CD4-positive, alpha-beta T cell treated with Interleukin-17A for 1 hour (primary cell): ENCODE data around the gene FAM161B.
"Not testable (repeated sequence)": the region's sequence is repeated elsewhere in the genome, so short reads cannot be mapped to it uniquely, and the experiment has no call there.

ENCODE experiments used
- DNase-seq: peaks from one replicate; pipeline ENCODE4 v3.0.0-alpha.2; 2020

FAM161B gene, protein sequence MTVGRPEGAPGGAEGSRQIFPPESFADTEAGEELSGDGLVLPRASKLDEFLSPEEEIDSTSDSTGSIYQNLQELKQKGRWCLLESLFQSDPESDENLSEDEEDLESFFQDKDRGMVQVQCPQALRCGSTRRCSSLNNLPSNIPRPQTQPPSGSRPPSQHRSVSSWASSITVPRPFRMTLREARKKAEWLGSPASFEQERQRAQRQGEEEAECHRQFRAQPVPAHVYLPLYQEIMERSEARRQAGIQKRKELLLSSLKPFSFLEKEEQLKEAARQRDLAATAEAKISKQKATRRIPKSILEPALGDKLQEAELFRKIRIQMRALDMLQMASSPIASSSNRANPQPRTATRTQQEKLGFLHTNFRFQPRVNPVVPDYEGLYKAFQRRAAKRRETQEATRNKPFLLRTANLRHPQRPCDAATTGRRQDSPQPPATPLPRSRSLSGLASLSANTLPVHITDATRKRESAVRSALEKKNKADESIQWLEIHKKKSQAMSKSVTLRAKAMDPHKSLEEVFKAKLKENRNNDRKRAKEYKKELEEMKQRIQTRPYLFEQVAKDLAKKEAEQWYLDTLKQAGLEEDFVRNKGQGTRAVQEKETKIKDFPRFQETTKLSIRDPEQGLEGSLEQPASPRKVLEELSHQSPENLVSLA

GRCh38 chr14:73949752-73950734 is at the start of gene FAM161B, which contains the start of gene COQ6:
Gene FAM161B (minus strand): TSS chr14:73950094. CDS start chr14:73950026, 68 bp downstream.
Gene COQ6 (plus strand): TSS chr14:73950302. CDS start chr14:73950333, 31 bp downstream.
- DNase-seq, result peak; percentile 95

- no peak for DNase-seq
Measured at GRCh38 chr14:73998726-73999125, 48.8 kb upstream of the FAM161B start.

DNA sequence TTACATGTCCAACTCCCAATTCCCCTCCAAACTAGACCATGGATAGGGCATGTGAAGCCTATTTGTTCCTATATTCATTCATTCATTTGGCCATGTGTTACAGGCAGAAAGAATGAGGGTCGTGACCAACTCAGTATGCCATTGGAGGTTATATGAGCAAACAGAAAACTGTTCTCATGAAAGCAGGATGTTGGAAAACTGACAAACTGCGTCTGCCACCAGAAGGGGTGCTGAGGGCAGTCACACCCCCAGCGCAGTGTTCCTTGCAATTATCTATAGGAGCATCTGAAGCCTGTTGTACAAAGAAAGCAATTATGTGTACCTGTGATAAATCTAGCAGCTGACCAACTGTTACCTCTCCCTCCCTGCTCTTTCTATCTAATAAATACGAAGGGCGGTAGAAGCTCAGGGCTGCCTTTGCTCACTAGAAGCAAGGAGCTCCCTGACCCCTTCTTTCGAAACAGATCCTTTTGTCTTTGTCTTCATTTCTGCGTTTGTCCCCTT is 48.1 kb upstream of the FAM161B start:
- no peak for DNase-seq

DNA sequence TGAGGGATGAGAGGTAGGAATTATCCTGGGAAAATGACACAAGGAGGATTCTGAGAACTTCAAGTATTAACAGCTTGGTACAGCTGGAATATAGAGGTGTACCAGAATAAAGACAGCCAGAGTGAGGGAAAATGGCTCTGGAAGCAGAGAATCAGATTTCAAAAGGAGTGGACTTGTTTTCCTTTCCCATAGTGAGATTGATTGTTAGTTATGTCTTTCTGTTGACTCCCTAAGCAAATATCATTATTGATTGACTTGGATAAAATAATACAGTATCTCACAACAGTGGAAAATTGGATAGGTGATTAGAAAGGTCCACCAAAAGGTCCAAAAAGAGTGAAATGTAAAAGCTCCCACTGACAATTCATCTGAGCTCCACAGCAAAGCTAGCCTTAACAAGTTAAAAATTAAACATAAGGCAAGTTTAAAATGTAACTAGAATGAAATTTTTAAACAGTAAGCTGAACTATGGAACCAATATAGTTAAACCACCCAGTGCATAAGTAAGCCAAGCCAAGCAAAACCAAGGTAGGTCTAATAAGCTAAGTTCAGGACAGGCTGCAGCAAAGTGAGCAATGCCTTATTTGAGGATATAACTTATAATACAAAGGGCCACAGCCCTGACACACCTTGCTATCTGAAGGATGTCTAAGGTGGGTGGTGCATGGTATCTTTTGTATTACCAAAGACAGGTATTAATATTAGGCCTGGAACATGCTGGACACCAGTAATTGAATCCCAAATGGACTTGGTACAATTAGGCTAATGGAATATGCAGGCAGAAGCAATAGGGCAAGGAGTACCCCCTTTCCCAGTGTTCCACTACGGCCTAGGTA is 47.4 kb upstream of the FAM161B start:
- no peak for DNase-seq

GRCh38 chr14:73996731-73997107 is 46.8 kb upstream of the FAM161B start:
- DNase-seq, result no peak

DNA sequence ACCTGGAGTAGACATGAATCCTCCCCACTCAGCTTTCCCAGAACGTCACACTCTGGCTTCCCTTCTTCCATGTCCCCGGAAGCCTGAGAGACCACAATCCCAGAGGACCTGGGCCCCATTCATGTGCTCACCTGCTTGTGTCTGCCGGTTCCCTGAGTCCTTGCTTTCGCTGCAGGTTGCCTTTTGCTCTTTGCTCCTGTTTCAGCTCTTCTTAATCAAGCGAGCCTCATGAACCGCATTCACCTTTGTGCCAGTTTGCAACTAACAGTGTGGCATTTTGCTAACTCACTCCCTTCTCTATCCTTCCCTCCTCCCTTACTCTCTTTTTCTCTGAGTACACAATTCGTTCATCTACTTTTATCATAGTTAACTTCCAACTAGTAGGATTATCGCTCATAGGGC is 46.1 kb upstream of the FAM161B start:
- DNase-seq, result no peak

DNA sequence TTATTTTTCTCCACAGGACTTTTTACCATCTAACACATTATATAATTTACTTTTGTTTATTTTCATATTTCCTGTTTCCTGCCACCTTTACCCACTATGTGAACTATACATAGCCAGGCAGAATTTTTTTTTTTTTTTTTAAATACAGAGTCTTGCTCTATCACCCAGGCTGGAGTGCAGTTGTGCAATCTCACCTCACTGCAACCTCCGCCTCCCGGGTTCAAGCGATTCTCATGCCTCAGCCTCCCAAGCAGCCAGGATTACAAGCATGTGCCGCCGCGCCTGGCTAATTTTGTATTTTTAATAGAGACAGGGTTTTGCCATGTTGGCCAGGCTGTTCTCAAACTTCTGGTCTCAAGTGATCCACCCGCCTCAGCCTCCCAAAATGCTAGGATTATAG is 45.0 kb upstream of the FAM161B start:
- DNase-seq, result not testable (repeated sequence)

- no peak for DNase-seq
Measured at GRCh38 chr14:73991092-73991491, 41.2 kb upstream of the FAM161B start.

DNA sequence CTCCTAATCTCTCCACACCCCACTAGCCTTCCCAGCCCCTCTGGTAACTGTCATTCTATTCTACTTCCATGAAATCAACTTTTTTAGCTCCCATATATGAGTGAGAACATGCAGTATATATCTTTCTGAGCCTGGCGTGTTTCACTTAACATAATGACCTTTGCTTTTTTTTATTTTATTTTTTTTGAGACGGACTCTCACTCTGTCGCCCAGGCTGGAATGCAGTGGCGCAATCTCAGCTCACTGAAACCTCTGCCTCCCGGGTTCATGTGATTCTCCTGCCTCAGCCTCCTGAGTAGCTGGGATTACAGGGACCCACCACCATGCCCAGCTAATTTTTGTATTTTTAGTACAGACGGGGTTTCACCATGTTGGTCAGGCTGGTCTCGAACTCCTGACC is 38.8 kb upstream of the FAM161B start:
- DNase-seq, result not testable (repeated sequence)

- DNase-seq, result no peak
Measured at GRCh38 chr14:73988065-73988464, 38.2 kb upstream of the FAM161B start.

- DNase-seq, result no peak
Measured at GRCh38 chr14:73977896-73978295, 28.0 kb upstream of the FAM161B start.

DNA sequence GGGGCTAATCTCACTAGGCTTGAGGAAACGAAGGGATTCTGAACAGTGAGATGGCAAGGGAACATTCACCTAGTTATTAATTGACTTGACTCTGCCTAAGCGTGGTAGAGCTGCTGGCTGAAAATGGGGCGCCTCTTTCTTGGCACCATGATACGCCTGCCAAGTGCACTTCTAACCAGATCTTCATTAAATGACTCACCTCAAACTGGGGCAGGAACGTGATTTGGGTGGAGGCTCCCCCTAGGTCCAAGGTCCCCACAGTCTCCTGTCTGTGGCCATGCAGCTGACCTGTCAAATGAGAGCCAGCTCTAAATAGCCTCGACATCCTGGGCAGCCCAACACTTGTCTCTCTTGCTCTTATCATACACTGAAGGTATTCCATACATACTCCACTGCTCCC is 26.2 kb upstream of the FAM161B start:
- DNase-seq, result no peak

- DNase-seq, result no peak
Measured at GRCh38 chr14:73973497-73973896, 23.6 kb upstream of the FAM161B start.

- DNase-seq, result no peak
Measured at GRCh38 chr14:73968885-73969284, 19.0 kb upstream of the FAM161B start.

DNA sequence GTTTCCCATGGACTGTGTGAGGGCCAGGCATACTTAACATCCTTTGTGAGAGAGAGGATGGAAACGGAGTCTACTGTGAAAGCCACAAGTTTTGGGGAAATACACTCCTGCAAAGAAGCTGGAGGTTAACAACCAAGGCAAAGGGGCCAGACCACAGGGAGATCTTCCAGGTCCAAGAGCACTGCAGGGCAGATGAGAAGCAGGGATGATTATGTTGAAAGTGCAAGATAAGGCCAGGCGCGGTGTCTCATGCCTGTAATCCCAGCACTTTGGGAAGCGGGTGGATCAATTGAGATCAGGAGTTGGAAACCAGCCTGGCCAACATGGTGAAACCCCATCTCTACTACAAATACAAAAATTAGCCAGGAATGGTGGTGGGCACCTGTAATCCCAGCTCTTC is 15.3 kb upstream of the FAM161B start:
- DNase-seq, result no peak

GRCh38 chr14:73961192-73961591 is 11.3 kb upstream of the FAM161B start:
- no peak for DNase-seq

GRCh38 chr14:73958591-73958990 is 8.7 kb upstream of the FAM161B start:
- DNase-seq, result no peak

GRCh38 chr14:73955674-73956073 is 5.8 kb upstream of the FAM161B start:
- DNase-seq, result no peak

GRCh38 chr14:73953731-73954130 is 3.8 kb upstream of the FAM161B start:
- DNase-seq, result no peak

DNA sequence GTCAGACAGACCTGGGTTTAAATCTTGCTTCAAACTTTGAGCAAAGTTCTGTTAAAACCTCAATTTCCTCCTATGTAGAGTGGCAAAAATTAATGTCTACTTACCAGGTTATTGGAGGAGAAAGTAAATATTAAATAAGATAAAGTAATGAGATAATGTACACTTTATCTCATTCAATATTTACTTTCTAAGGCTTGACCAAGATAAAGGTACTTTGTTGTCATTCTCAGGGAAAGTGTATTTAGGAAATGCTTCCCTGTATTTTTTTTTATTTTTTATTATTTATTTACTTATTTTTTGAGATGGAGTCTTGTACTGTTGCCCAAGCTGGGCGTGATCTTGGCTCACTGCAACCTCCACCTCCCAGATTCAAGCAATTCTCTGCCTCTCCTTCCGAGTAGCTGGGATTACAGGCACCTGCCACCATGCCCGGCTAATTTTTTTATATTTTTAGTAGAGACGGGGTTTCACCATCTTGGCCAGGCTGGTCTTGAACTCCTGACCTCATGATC is 4.7 kb downstream of the FAM161B start:
- no peak for DNase-seq

GRCh38 chr14:73944432-73945158 is 5.3 kb downstream of the FAM161B start:
- DNase-seq, result no peak
